Activated CD4-positive, alpha-beta T cell treated with anti-CD3 and anti-CD28 coated beads, Interleukin-2, amount 50 U/mL, for 4 hours (primary cell): Measurements from ENCODE around the gene TCIRG1.
A peak's percentile ranks its signal among the peaks of the same experiment; 100 is the strongest.

Experiments
- DNase-seq, 2 experiments: peaks; one replicate each; pipeline ENCODE4 v3.0.0-alpha.2; 2020

Gene TCIRG1

GRCh38 chr11:68019486-68019885 lies 19.3 kb upstream of the TCIRG1 start:
- DNase-seq: no peak

GRCh38 chr11:68020575-68020974 lies 18.2 kb upstream of the TCIRG1 start:
- no peak for DNase-seq

GRCh38 chr11:68021167-68021787 lies 17.5 kb upstream of the TCIRG1 start:
- no peak for DNase-seq

- no peak for DNase-seq
These were observed 16.3 kb upstream of the TCIRG1 start for GRCh38 chr11:68022531-68022930.

- DNase-seq: no peak
These were observed 14.3 kb upstream of the TCIRG1 start for GRCh38 chr11:68024508-68024907.

- no peak for DNase-seq
These were observed 13.8 kb upstream of the TCIRG1 start for GRCh38 chr11:68025047-68025446.

GRCh38 chr11:68026391-68027105 lies 12.3 kb upstream of the TCIRG1 start:
- DNase-seq: no peak

GRCh38 chr11:68027667-68028066 lies 11.2 kb upstream of the TCIRG1 start:
- no peak for DNase-seq

GRCh38 chr11:68028802-68029545 lies 9.9 kb upstream of the TCIRG1 start:
- DNase-seq: no peak

GRCh38 chr11:68030318-68031143 lies 8.3 kb upstream of the TCIRG1 start, which contains the start of gene NDUFS8:
NDUFS8 (plus strand) TSS chr11:68030681; CDS start chr11:68032152, 1,471 bp downstream.
- peak; percentile 96 to 97 for DNase-seq

- DNase-seq: no peak
These were observed 7.7 kb upstream of the TCIRG1 start for GRCh38 chr11:68031144-68031464.

GRCh38 chr11:68032003-68032402 lies 6.8 kb upstream of the TCIRG1 start:
- no peak for DNase-seq

- no peak for DNase-seq
These were observed 5.7 kb upstream of the TCIRG1 start for GRCh38 chr11:68032997-68033707.

- no peak for DNase-seq
These were observed 5.1 kb upstream of the TCIRG1 start for GRCh38 chr11:68033708-68034045.

- no peak for DNase-seq
These were observed 3.5 kb upstream of the TCIRG1 start for GRCh38 chr11:68035266-68035876.

GRCh38 chr11:68036141-68036716 lies 2.6 kb upstream of the TCIRG1 start:
- no peak for DNase-seq

GRCh38 chr11:68036717-68037239 lies 2.0 kb upstream of the TCIRG1 start:
- no peak for DNase-seq

- DNase-seq: no peak
These were observed 1.2 kb upstream of the TCIRG1 start for GRCh38 chr11:68037411-68038225.

- DNase-seq: no peak
These were observed 553 bp upstream of the TCIRG1 start for GRCh38 chr11:68038226-68038717.

GRCh38 chr11:68039526-68040086 lies 781 bp downstream of the TCIRG1 start:
- DNase-seq: no peak
